GM18526 (cell line): ENCODE results near the gene CLTC.

Experiments
- POLR2A ChIP-seq: IDR thresholded peaks from 3 replicates; pipeline ENCODE4 v1.6.1; 2011; ENCODE audit not compliant: insufficient read length; ENCODE audit errors: extremely low read depth

CLTC gene

DNA sequence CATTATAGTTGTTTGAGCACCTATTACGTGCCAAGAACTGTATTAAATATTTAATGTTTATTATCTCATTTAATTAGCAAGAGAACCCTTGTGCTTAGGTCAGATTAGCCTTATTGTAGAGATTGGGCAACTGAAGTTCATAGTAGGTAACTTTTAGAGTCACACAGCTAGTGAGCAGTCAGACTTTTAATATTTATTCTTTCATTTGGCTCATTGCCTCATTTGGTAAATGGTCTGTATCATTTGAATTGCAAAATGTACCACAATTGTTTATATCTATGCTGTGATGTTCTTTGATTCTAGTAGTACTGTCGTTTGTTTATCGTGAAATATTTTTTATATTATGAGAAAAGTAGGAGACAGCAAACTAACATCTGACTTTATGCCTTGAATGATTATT is 7.6 kb downstream of the CLTC start:
- TF ChIP-seq POLR2A, result no peak

DNA sequence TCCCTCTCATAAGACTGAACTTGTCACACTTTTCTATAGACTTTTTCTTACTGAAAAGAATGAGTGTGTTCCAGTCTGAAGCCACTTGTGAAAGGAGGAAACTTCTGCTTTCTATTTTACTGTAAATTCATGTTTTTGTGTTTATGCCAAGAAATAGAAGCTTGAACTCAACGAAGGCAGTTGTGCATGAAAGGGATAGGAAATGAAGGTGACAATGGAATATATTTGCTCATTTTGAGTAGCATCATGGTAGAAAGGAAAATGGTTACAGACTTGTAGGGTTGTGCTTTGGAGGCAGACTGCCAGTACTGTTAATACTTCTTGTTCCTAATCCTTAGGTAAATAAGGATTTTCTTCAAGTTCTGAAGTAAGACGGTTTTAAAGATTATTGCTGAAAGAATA is 8.1 kb downstream of the CLTC start:
- no peak for TF ChIP-seq POLR2A

DNA sequence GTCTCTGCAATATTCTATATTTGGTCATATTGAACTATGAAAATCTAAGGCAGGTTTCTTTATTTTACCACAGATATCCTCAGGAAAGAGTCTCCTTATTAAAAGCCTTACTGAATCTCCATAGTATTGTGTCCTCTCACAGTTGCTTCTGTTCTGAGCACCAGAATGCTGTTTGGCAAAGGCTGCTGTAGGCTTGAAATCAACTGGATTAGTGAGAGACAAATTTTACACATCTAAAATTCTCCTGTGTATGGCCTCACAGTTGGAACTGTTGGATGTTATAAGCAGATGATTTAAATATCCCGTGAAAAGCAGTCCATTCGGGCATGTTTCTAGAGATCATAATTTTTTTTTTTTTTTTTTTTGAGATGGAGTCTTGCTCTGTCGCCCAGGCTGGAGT is 9.5 kb downstream of the CLTC start:
- no peak for TF ChIP-seq POLR2A

DNA sequence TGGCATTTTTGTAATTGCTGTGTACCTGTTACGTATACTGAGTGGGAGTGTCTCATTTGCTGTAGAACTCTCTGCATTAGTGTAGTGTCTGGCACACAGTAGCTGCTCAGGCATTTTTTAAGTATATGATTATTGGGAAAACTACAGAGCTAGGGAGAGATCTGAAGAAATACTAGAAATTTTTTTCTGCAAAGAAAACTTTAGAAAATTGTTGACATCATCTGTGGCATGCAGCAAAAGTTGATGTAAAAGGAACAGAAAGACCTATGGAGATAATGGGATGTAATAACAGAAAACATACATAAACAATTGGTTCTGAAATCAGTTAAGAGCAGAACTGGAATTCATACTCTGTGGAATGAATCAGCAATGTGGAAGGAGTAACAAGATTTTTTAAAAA is 11.6 kb downstream of the CLTC start:
- no peak for TF ChIP-seq POLR2A

DNA sequence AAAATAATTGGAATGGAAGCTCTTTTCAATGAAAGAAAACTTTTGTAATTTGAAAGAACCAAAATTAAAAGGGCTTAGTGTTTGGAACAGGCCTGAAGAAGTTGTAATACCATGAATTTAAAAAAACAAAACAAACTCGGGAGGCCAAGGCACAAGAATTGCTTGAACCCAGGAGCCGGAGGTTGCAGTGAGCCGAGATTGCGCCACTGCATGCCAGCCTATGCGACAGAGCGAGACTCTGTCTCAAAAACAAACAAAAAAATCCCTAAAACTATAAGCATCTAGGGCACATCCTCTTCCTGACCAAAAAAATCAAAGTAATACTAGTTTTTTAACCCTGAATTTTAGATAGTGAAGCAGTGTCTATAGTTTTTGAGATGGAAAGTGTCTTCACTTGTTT is 12.7 kb downstream of the CLTC start:
- no peak for TF ChIP-seq POLR2A

DNA sequence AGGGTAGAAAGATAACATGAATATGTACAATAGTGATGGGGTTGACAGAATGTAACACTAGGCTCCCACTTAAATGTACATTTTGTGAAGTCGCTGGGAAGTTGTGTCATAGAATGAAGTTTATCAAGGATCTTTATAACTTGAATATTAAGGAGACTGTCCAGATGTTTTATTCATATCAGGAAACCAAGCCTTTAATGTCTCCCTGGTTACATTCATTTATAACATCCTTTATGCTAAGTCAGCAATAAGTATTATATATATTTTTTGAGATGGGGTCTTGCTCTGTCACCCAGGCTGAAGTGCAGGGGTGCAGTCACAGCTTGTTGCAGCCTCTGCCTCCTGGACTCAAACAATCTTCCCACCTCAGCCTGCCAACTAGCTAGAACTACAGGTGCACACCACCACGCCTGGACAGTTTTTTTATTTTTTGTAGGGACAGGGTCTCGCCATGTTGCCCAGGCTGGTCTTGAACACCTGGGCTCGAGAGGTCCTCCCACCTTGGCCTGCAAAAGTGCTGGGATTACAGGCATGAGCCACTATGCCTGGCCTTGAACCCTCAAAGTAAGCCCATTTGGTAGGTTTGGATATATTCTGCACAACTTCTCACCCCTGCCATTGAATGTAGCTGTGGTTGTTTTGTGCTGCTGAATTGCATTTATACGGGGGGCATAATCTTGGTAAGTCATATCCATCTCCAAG is 14.1 kb downstream of the CLTC start:
- TF ChIP-seq POLR2A, result no peak

DNA sequence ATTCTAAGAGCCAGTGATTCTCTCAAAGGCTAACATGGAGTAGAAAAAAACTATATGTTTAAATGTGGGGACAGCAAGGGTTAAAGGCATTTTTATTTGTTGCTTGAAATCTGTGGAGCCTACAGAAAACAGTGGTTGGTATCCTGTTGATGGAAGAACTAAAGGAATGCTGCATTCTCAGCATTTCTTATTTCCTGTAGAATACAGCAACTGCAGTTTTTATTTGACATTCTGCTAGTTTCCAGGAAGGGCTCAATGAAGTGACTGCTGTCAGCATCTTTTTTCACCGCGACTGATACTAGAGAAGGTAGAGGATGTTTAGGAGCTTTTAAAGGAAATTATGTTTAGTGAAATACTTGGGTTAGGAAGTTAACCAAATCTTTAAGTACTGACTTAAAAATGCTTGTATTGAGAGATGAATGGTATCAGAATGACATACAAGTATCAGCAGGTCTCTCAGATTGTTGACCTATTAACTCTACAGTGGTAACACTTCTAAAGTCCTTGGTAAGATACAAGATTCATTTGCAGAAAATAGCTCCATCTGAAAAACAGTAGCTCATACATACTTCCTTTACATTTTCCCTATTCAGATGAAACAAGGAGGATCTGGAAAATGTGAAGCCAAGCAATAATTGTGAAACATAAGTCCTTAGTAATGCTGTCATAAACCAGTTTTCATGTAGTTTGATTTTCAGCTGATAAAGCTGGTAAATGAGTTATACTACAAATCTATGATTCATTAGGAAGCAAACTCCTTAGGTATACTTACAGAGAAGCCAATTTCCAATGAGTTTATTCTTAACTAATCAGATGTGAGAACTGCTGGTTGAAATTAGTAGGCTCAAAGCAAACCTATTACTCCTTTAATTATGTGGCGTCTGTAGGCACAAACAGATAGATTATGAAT is 15.2 kb downstream of the CLTC start:
- TF ChIP-seq POLR2A, result no peak

DNA sequence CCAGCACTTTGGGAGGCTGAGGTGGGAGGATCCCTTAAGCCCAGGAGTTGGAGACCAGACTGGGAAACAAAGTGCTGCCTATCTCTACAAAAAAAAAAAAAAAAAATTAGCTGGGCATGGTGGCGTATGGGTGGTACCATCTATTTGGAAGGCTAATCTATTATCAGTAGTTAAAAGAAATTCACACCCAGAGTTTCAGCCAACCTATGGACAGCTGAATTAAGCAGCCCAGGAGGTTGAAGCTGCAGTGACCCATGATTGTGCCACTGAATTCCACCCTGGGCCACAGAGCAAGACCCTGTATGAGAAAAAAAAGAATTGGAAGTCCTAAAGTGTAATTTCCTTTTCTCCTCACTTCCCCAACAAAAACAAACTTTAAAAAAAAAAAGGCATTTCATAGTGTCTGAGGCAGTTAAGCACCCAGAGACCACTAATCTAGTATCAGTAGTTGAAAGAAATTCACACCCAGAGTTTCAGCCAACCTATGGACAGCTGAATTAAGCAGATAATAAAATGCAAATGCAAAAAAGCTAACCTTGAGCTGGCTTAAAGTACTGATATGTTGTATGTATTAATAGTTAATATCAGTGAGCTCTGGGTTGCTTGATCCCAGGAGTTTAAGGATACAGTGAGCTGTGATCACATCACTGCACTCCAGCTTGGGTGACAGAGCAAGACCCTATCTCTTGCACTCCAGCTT is 18.1 kb downstream of the CLTC start:
- TF ChIP-seq POLR2A, result no peak

DNA sequence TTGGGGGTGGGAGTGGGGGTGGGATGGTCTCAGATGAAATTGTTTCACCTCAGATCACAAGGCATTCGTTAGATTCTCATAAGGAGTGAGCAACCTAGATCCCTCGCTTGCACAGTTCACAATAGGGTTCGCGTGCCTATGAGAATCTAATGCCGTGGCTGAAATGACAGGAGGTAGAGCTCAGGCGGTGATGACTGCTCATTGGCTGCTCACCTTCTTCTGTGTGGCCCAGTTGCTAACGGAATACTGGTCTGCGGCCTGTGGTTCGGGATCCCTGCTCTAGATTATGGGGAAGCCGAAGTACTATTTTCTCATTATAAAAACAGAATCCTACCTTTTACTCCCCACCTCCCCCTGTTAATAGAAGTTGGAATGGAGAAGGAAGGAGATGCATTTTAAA is 18.9 kb downstream of the CLTC start:
- no peak for TF ChIP-seq POLR2A

DNA sequence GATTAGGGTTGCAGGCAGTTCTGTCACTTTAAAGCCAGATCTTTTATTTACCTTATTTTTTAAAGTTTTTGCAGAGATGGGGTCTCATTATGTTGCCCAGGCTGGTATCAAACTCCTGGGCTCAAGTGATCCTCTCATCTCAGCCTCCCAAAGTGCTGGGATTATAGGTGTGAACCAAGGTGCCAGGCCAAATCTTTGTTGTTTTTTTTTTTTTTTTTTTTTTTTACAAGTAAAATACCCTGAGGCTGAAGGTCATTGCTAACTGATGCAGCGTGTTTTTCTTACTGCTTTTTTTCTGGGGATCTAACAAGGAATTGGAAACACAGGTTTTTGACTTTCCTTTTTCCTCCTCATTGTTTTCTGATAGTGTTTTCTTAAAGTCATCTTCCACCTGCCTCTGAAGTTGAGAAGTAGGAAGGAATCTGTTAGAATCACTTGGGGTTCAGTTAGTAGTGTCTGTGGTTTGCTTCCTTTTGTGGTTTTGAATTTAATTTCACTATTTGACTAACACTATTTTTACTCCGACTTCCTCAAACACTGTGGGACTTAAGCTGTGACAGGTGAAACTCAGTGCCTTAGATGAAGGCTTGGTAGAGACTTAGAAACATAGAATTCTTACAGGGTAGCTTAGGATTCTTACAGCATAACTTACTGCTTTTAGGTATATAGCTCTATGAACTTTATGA is 22.2 kb downstream of the CLTC start:
- TF ChIP-seq POLR2A, result no peak

DNA sequence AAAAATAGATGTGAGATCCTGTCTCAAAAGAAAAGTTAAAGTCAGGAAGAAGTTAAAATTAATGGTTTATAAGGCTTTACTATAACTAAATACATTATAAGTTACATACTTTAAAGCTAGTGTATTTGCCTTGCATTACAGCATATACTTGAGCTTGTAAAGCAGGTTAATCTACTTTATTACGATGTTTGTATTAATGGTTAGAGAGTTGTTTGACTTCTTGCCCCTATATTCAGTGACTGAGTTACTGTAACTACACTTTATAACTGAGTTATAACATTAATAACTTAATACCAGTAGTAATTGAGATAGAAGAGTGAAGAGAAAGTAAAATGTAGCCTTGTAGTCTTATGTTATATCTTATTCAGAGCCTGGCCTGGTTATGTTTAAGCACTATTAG is 22.9 kb downstream of the CLTC start:
- no peak for TF ChIP-seq POLR2A

DNA sequence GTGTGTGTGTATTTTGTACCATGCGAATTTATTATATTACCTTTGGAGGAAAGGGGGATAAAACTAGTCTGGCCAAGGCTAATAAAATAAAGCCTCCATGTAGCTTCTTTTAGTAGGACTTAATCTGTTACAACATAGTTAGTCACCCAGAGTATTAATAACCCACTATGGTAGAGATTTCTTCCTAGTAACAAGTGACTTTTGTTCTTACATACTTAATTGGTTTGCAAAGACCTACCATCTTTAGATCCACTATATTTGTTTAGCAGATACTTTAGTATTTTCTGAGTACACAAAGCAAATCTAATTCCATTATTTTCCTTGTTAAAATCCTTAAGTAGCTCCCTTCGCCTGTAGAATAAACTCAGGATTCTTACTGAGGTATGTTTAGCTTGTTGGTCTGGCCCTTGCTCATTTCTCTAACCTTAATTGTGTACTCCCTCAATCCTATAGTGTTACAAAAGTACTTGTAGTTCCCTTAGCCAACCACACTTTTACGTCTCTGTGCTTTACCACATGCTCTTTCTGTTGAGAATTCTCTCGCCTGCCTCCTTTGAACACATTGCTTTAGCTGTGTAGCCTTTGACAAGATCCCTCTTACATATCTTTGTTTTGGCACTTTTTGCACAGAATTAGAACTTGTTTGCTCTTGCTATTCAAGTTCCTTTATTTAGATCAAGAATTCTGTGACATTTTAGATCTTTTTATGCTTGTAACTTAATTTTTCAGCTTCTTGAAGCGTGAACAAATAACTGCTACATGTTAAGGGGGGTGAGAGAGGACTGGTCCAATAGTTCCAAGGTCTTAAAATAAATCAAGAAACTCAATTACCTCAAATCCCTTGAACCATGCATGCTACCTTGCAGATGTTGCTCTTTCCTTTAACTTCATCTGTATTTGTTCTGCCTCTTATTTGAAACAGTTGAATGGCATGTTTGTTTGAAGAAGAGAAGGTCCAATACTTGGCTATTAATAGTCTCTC is 23.8 kb downstream of the CLTC start:
- TF ChIP-seq POLR2A, result no peak

DNA sequence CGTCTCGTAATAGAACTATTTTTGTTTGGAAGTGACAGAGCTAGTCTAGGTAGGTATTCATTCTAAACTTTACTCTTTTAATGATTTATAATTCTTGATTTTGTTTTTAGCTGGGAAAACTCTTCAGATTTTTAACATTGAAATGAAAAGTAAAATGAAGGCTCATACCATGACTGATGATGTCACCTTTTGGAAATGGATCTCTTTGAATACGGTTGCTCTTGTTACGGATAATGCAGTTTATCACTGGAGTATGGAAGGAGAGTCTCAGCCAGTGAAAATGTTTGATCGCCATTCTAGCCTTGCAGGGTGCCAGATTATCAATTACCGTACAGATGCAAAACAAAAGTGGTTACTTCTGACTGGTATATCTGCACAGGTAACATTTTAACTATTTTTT is 27.6 kb downstream of the CLTC start:
- TF ChIP-seq POLR2A, result no peak

DNA sequence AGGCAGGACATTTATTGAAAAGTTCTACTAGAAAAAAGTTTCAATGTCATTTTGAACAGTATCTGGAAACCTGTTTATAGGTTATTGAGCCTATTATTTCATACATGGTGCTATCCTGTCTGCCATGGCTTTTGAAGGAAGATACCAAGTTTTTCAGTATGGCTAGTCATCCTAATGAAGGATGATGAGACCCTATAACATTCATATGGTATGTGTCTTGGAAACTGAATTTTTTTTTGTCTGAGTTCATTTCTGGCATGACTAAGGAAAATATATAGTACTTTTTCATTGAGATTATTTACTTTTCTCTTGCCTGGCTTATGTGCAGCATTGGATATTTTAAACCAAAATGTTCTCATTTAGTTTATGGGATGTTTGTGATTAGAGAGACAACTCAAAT is 30.2 kb downstream of the CLTC start:
- TF ChIP-seq POLR2A, result no peak
